NCI-H510A treated with DMSO at 0.1 percent for 48 hours (cell line): ENCODE measurements around the gene PBX3.
"Not testable (repeated sequence)": the region's sequence is repeated elsewhere in the genome, so short reads cannot be mapped to it uniquely, and the experiment has no call there.

Source experiments
- DNase-seq: peaks from one replicate; lab custom pipeline; 2025; lab: John Stamatoyannopoulos, UW

The PBX3 gene

DNA sequence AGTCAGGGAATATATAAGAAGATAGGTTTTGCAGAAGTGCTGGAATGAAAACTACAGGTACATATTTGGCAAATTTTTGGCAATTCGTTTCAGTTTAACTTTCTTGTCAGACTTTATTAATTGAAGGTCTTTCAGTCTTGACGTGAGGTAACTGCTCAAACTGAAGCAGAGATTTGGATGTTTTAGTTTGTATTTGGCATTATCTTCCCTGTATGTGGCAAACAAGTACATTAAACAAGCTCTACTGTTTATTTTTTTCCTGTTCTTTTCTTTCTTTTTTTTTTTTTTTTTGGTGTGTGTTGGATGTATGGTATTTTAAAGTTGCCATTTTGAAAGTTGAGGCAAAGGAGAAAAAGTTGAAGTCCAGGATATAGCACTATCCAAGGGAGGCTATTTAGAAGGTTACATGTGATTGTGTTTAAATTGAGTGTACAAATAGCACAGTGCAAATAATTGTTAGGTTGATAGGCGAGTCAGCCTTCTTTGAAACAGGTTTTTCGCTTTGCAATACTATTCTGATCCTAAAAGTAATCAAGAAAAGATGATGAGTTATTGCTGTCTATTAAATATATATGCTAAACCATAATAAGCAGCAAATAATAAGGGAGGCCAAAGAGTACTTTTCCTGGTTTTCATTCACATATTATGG is 2.2 kb downstream of the PBX3 start:
- DNase-seq = peak; percentile 24

DNA sequence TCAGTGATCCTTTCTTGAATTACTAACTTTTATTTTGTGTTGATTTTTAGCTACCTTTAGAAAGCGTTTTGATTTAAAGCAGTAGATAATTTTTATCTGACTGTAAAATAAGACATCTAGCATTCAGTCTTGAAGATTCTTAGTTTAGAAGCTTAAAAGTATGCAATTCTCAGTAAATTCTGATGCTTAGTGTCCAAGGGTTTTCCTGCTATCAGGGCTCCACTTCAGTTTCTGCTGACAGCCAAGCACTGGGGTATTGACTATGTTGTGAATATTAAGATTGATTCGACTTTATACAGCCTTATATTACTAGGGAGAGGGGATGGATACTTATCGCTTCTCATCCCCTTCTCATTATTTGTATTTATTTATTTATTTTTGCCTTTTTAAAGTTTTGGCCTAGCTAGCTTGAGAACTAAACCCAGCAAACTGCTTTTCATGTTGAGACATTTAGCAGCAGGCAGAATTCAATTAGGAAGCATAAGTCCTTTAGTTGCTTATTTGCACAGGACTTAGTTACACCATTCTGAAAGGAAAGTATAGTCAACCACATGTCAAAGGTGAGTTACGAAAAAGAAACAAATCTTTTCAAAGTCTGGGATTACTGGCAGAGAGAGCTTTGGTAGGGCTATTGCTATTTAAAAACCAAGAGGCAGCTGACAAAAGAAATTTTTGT is 2.9 kb downstream of the PBX3 start:
- peak; percentile 69 for DNase-seq

DNA sequence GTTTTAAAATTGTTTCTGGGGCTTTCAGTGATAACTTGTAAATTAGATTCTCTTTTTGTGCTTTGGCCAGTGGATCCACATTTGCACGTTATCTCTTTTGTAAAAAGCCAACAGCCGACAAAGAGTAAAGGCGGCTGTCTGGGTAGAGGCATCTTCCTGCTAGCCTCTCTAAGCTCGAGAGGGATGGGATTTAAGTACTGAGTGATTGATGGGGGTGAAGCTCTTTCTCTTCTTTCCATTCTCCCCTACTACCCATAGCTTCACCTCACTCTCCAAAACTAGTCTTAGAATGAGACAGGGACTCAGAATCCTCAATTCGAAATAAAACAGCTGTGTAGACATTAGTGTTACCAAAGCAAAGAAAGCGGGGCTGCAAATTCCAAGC is 3.4 kb downstream of the PBX3 start:
- peak; percentile 47 for DNase-seq

DNA sequence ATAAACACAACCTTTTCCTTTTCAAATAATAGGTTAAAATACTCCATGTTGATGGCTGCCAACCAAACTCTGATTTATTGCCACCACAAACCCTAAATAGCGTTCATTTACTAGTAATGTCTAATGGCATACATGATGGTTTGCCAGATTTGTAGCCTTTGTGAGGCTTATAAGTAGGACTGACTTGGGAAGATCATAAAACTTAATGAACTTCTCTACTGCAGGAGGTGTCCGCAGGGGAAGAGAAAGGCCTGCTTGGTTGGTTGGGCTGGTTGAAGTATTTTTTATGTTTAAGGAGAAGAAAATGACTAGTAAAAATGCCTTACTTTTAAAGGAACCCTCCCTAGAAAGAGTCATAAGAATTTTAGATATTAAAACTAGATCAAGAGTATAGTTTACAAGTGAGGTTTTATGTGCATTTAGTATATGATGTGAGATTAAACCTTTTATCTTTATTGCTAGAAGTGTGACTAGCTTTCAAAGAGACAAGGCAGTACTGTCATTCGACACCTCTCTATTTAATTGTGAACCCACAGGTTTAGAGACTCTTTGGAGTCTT is 5.0 kb downstream of the PBX3 start:
- DNase-seq = peak; percentile 46

DNA sequence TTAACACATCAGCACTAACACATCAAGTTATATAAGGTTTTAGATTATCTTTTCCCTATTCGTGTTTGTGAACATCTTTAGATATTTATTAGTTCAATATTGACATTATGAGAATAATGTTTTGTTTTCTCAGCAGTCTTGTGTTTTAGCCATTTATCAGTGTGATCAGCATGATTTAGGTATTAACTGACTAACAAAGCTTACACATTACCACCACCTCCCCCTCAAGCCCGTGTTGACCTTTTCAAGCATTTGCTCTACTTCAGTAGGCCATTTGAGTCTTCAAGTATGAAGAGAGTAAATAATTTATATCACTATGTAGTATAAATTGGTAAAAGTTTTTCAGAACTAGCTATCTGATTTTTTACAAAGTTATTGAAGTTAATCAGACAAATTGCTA is 6.9 kb downstream of the PBX3 start:
- DNase-seq = no peak

DNA sequence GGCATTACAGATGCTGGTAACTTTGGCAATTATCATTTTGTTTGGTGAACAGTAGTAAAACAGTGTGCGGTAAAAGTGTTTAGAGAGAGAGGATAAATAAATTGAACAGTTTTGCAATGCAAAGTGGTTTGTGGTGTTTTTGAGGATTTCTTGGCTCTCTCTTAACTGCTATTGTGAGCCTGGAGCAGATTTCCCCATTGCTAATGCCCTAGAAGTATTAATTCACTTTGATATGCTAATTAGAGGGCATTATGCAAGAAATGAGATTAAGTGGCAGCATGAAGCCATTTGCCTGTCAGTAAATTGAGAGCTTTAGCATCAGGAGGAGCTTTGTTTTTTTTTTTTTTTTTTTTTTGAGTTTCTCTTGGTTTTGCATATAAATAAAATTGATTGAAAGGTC is 8.2 kb downstream of the PBX3 start:
- DNase-seq = no peak

DNA sequence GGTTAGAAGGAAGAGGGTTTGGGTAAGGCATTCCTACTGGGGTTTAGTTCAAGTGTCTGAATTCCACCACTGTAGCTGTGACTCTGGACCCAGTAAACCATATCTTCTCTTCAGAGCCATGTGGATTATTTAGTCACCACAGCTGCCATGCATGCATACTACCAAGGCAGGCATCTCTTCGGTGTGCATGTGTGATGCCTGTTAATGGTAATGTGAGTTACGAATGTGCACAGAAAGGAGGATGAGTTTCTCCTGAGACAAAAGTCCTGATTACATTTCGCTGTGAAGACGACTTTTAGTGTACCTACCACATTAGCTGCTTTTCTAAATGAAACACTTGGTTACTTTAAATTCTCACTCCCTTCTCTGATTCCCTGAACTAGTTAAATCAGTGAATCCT is 9.3 kb downstream of the PBX3 start:
- no peak for DNase-seq

DNA sequence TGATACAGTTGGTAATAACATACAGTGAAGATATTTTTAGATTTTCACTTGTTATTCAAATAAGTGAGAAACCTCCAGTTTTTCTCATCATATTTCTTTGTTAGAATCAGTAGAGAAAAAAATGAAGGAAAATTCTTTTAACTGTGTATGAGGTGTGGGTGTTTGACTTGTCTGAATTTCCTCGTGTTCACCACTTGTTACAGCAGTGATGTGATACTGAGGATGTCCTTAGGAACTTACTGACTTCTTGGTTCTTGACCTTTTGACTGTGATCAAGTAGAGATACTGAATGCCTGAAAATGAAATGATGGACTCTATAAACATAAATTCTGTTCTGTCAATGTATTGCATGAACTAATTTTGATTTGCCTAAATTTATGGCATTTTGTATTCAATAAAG is 10.7 kb downstream of the PBX3 start:
- DNase-seq = no peak

DNA sequence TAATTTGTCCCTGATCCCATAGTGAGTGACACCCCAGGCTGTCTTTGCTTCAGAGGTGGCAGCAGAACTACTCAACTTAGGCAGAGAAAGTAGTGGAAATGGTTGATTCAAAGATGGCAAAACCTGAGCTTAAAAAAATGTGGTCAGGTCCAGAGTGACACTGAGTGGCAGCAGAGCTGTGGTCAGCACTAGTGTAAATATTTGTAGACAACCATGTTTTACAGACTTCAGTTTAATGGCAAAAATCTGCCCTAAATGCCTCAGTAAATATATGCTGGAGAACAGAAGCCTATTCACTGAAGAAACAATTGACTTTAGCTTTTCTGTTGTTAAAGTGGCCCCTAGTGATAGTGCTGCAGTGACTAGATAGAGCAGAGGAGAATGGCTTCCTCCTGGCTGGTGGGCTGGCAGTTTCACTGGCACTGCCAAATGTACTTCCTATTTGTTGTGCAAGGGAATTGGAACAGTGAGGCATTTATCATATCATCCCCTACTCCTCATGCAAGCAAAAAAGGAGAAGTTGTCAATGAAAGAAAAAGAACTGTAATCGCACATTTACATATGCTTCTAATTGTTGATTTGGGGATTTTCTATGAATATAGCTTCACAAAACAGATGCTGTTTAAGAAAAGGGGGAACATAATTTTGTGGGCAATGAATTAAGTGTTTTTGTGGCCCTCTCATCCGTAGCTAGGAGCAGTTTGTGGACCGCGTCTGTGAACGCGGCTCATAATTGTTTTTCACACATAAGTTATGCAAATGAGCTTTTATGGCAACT is 12.0 kb downstream of the PBX3 start:
- DNase-seq = peak; percentile 15

DNA sequence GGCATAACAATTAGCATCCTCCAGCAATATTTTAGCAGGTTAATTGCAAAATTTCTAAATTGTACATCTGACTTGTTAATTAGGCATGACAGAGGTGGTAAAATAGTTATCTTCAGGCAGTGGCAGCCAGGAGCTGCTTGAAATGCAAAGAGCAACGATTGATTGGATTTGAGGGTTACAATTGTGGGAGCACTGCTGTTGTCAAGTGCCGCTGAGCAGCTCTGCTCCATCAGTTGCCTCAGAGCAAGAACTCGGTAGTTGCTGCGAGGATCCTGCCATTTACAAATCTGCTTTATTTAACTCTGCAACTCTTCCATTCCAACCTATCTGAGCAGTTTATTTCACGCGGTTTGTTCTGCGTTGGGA is 12.6 kb downstream of the PBX3 start:
- peak; percentile 66 for DNase-seq

DNA sequence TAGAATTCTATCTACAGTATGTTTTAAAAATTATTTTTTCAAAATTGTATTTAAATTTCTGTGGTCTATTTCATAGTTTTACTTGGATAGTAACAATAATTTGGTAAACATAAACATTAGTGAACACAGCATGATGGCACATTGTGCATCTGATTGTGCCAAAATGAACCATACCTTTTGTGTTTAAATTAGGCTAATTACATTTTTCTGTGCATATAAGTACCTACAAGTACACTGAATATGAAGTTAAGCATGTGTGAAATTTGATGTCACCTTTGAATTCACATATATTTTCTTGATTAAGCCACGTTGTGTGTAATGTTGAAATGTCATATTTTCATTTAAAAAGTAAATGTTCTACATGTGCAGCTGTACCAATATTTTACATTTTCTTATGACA is 13.4 kb downstream of the PBX3 start:
- DNase-seq = no peak

DNA sequence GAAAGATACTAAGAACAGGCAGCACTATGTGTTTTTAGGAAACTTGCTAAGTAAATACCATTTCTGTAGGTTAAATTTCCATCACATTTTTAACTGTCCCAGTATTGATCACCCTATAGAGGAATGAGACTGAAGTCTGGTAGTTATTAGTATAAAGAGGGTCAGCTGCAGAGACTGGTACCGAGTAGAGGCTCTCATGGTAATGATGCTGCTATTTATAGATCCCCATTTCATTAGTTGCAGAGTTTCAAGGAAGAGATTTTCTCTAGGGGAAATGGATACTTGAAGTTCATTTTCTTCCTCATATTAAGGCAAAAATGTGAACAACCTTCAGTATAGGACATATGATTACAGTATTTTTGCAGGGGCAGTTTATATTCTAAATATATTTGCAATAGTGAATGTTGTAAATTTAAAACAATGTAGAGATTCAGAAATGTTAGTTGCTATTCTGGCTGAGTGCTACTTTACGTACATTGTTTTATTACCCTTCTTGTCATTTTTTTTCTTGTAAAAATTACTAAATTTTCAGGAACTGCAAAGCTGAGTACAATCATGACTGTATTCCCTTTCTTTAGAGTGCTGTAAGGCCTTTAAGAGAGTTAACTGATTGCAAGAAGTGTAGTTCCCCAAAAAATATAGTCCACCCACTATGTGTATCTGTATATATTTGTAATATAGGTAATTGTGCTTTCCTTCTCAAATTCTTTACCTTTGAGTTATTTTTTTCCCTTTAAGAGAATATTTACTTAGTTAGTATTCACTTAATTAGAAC is 14.7 kb downstream of the PBX3 start:
- DNase-seq = peak; percentile 27

DNA sequence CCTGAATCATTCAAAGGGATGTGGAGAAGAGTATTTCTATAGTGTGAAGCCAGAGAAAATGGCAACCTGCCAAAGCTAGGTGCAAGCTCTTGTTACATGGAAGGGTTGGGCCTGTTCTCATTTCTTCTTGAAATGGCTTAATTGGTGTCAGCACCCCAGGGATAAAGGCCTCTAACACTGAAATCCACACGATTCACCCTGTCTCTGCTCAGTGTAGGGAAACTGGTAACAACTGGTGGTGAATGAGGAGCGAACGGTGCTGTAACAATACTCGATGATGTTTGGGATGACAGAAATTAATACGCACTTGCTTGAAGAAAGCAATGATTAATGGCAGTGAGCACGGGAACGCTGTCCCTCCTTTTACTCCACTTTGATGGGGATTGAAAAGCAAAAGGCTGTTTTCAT is 16.2 kb downstream of the PBX3 start:
- DNase-seq = peak; percentile 96

DNA sequence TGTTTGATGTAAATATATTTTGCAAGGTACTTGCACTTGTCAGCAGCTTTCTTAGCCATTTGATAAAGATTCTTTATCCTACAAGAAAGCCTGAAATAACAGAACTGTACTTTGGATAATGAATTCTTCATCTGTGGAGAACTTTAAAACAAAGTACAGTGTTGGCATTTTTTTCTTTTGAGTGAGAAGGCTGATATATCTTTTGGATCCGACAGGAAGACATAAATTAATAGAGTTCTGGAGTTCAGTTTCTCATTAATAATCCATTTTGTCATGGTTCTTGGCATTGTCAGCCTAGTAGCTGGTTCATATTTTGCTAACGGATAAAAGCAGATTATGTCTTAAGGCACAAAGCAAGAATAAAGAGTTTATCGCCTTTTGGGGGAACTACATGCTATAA is 17.0 kb downstream of the PBX3 start:
- DNase-seq = no peak

DNA sequence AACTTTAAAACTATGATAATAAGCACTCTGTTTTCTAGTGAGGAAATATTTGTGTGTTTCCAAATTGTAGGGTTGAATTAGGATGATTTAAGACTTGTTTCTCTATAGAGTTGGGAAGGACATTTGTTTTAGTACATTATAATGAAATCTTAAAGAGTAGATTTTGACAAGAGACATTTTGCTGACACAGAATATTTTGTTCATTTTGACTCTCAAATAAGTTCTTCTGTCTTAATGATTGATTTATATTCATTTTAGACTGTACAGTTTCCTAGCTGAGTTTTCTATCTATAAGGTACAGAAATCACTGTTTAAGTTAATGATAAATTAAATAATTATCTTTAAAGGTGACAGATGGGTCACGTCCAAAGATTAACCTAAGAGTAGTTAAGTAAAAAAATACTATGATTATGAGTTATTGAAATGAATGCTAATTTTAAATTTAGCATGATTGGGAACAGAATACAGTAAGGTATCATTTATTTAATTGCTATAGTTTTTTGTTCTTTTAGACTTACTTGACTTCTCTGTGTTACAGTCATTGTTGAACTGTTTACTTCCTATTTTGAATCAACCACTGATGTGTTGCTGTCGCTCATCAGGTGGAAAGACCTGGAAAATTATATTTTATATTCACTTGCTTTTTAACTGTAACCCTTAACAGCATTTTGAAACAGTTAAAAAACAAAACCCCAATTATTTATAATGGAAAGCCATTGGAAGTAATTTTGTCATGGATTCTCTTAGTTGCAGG is 19.5 kb downstream of the PBX3 start:
- no peak for DNase-seq

DNA sequence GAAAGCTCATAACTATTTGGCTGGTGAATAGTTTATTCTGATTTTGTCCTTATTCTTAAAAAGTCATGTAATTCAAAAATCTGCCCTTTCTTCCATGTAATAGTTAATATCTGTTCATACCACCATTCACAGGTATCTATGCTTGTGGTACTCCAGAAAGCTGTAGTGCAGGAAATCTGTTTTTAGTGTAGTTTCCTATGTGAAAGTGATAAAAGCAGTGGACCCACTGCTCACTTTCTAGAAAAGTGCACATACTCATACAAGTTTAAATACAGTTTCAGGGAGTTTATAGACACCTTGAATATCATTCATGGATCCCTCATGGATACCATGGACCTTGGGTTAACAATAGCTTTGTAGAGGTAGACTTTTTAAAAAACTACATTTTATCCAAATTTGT is 20.2 kb downstream of the PBX3 start:
- DNase-seq = no peak

DNA sequence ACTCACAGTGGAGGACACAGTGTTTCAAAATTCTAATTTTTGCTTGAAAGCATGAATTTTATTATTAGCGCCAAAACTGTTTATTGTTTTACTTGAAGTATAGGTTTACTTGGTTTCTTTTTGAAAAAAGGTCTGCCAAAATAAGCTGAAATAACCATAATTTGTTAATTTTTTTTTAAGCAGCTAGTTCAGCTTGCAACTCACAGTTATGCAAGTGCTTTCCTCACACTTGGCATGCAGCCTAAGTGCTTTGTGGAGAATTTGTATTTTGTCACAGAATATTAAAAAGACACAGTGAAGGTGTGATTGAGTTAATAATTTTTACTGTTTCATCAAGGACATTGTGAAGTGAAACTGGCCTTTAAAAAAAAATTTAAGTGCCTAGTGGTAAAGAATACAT is 21.6 kb downstream of the PBX3 start:
- no peak for DNase-seq

DNA sequence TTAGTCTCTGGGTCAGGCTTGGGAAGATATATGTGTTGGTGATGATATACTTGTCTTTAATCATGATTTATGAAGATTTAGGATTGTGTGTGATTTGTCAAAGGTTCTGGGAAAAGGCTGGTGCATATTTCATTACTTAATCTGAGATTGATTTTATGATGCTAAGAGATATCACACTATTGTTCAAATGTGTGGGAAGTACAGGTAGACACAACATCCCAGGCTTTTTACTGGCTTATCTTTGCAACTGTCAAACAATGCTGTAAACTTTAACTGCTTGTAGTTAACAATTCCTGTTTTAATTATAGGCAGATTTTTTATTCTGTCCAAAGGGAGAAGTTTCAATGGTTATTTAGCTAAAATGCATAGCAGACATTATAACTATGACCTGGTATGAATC is 23.9 kb downstream of the PBX3 start:
- no peak for DNase-seq

DNA sequence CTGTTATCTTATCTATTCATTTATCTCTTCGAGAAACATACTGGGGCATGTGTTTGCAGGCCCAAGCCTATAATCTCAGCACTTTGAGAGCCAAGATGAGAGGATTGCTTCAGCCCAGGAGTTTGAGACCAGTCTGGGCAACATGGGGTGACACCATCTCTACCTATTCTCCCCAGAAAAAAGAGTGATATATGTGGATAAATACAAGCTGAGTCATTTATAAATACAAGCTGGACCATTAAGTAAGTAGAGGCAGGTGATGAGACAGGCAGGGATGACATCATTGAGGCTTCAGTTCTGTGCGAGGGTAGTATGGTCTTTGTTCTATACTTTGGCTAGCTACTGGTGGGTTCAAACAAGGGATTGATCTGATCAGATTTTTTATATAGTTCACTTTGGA is 25.6 kb downstream of the PBX3 start:
- no peak for DNase-seq

DNA sequence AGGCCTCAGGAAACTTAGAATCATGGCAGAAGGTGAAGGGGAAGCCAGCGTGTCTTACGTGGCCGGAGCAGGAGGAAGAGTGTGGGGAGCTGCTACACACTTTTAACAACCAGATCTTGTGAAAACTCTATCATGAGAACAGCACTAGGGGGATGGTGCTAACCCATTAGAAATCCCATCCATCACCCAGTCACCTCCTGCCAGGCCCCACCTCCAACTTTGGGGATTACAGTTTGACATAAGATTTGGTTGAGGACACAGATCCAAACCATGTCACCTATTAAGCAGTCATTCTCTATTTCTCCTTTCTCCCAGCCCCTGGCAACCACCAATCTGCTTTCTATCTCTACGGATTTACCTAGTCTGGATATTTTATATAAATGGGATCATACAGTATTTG is 26.9 kb downstream of the PBX3 start:
- no peak for DNase-seq

DNA sequence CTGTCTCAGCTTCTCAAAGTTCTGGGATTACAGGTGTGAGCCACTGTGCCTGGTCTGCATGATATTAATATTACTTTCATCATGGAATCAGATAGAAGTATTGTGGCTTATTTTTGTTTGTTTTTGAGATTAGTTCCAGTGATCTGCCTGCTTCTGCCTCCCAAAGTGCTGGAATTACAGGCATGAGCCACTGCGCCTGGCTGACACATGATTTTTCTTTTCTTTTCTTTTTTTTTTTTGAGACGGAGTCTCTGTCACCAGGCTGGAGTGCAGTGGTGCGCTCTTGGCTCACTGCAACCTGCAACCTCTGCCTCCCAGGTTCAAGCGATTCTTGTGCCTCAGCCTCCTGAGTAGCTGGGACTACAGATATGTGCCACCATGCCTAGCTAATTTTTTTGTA is 29.6 kb downstream of the PBX3 start:
- DNase-seq = not testable (repeated sequence)
